Stimulated activated CD8-positive, alpha-beta memory T cell treated with anti-CD3 and anti-CD28 coated beads, Interleukin-4, amount 100 ng/mL, for 4 hours (primary cell): ENCODE measurements around the gene PSMD12.
A peak's percentile ranks its signal among the peaks of the same experiment; 100 is the strongest.
"Not testable (repeated sequence)": the region's sequence is repeated elsewhere in the genome, so short reads cannot be mapped to it uniquely, and the experiment has no call there.

Experiments used
- DNase-seq, 2 donors: peaks; one replicate each; pipeline ENCODE4 v3.0.0-alpha.2; 2020; ENCODE audit warnings: low read depth in 2 of 2, low spot score in 1 of 2

The PSMD12 gene

GRCh38 chr17:67315865-67316264, 50.5 kb downstream of the PSMD12 start:
- DNase-seq = no peak

GRCh38 chr17:67312265-67312664, 54.1 kb downstream of the PSMD12 start:
- no peak for DNase-seq

GRCh38 chr17:67311575-67311974, 54.8 kb downstream of the PSMD12 start:
- DNase-seq = no peak

GRCh38 chr17:67310406-67310805, 56.0 kb downstream of the PSMD12 start:
- no peak for DNase-seq

- not testable (repeated sequence) for DNase-seq
Measured at GRCh38 chr17:67305446-67306235, 60.7 kb downstream of the PSMD12 start.

GRCh38 chr17:67297454-67297960, 68.9 kb downstream of the PSMD12 start:
- no peak for DNase-seq

GRCh38 chr17:67294451-67295199, 71.8 kb downstream of the PSMD12 start:
- DNase-seq = no peak

GRCh38 chr17:67293251-67294203, 72.8 kb downstream of the PSMD12 start:
- peak; percentile 18 to 27 for DNase-seq

GRCh38 chr17:67290711-67291291, 75.6 kb downstream of the PSMD12 start:
- no peak for DNase-seq

- no peak for DNase-seq
Measured at GRCh38 chr17:67290244-67290643, 76.1 kb downstream of the PSMD12 start.

- DNase-seq = no peak
Measured at GRCh38 chr17:67289181-67289876, 77.0 kb downstream of the PSMD12 start.
